ENCODE results near the gene LRRC3.

The LRRC3 gene

GRCh38 chr21:44437371-44437695 is 18.0 kb upstream of the LRRC3 start:
- no peak overlapping the region for H3K4me3 ChIP-seq (replicated peaks; ENCODE audit: low read depth, low read length)
- TF ChIP-seq CTCF (IDR thresholded peaks at IDR 0.05; ENCODE audit: low read length, missing control alignments), result no peak
- DNase-seq (ENCODE audit: low read depth), result no peak

GRCh38 chr21:44437696-44438431 is 17.4 kb upstream of the LRRC3 start:
- no peak for DNase-seq (ENCODE audit: low read depth)
- no peak overlapping the region for H3K4me3 ChIP-seq (replicated peaks; ENCODE audit: low read depth, low read length)
- no peak for TF ChIP-seq CTCF (IDR thresholded peaks at IDR 0.05; ENCODE audit: low read length, missing control alignments)

- H3K4me3 ChIP-seq (replicated peaks; ENCODE audit: low read depth, low read length), result no peak overlapping the region
- TF ChIP-seq CTCF (IDR thresholded peaks at IDR 0.05; ENCODE audit: low read length, missing control alignments), result no peak
- no peak for DNase-seq (ENCODE audit: low read depth)
Observed at GRCh38 chr21:44438531-44439210, 16.6 kb upstream of the LRRC3 start.

GRCh38 chr21:44439211-44439600 is 16.1 kb upstream of the LRRC3 start:
- H3K4me3 ChIP-seq (replicated peaks; ENCODE audit: low read depth, low read length), result no peak overlapping the region
- no peak for TF ChIP-seq CTCF (IDR thresholded peaks at IDR 0.05; ENCODE audit: low read length, missing control alignments)
- no peak for DNase-seq (ENCODE audit: low read depth)

GRCh38 chr21:44440241-44441040 is 14.9 kb upstream of the LRRC3 start:
- TF ChIP-seq CTCF (IDR thresholded peaks at IDR 0.05; ENCODE audit: low read length, missing control alignments), result no peak
- no peak overlapping the region for H3K4me3 ChIP-seq (replicated peaks; ENCODE audit: low read depth, low read length)
- DNase-seq (ENCODE audit: low read depth), result no peak

GRCh38 chr21:44441041-44441400 is 14.3 kb upstream of the LRRC3 start:
- H3K4me3 ChIP-seq (replicated peaks; ENCODE audit: low read depth, low read length), result no peak overlapping the region
- DNase-seq (ENCODE audit: low read depth), result no peak
- no peak for TF ChIP-seq CTCF (IDR thresholded peaks at IDR 0.05; ENCODE audit: low read length, missing control alignments)

All from fibroblast of pulmonary artery (primary cell).